ENCODE results near the gene PRRT2. TPM values are rescaled to one million over a fixed set of nuclear protein-coding genes. Genes with fewer than 3 reads are reported as not detected.
A peak's percentile ranks its signal among the peaks of the same experiment; 100 is the strongest.

PRRT2 gene
- total and polyA plus RNA-seq, 12 donors: 0.62 to 6.3 (median 1.1) TPM

GRCh38 chr16:29841631-29842030 is 29.6 kb downstream of the PRRT2 start:
- ATAC-seq (no peak), DNase-seq (no peak)
- no peak overlapping the region for H3K27ac ChIP-seq
- peaks cover 0 to 98% (median 50%) of the 10 kb centered on the region in 9 donors for H3K36me3 ChIP-seq
- no peaks in the 10 kb centered on the region for H3K9me3 ChIP-seq
- H3K4me3 ChIP-seq: no peak overlapping the region
- WGBS, 2 donors: 93 to 95% methylated on average over 23 of the region's 23 CpGs
- H3K4me1 ChIP-seq: peaks cover 0 to 5% (median 0%) of the 10 kb centered on the region in 9 donors
- intact Hi-C loops (cut with DNase I): loop anchor here in 4 of 10 donors (10.0 kb wide), 2 partner anchors 137 to 147 kb away; no protein-coding TSS in a partner anchor
- H3K27me3 ChIP-seq: no peaks in the 10 kb centered on the region
- no peak for TF ChIP-seq CTCF (IDR thresholded peaks at IDR 0.05)

DNA sequence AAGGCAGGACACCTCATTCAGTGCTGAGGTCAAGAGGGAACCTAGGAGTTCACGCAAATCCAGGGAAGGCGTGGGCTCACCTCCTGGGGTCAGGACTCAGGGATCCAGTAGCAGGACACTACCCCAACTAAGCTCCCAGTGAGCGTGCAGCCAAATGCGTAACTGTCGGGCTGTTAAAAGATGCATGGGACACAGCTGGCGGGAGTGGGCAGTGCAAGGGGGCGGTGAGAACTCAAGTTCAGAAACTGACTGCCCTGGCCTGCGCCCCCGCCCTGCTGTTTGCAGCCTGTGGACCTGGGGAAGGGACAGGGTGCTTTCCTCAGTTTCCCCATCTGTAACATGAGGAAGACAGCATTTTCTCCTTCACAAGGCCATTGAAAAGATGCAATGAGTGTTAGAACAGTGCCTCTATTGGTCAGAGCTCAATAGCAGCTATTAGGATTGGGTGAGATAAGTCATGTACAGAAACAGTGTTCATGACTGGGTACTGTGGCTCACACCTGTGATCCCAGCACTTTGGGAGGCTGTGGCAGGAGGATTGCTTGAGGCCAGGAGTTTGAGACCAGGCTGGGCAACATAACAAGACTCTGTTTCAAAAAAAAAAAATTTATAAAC is 30.8 kb downstream of the PRRT2 start:
- H3K36me3 ChIP-seq: peaks cover 0 to 98% (median 48%) of the 10 kb centered on the region in 9 donors
- DNase-seq: no peak
- TF ChIP-seq CTCF (IDR thresholded peaks at IDR 0.05): no peak
- intact Hi-C loops (cut with DNase I): loop anchor here in 4 of 10 donors (10.0 kb wide), 2 partner anchors 138 to 148 kb away; no protein-coding TSS in a partner anchor
- no peaks in the 10 kb centered on the region for H3K27me3 ChIP-seq
- H3K9me3 ChIP-seq: no peaks in the 10 kb centered on the region
- 96 to 97% methylated on average over 9 of the region's 9 CpGs for WGBS, 2 donors
- peaks cover 0 to 5% (median 0%) of the 10 kb centered on the region in 9 donors for H3K4me1 ChIP-seq
- no peak overlapping the region for H3K4me3 ChIP-seq
- H3K27ac ChIP-seq: no peak overlapping the region
- ATAC-seq: no peak

GRCh38 chr16:29843931-29844330 is 31.9 kb downstream of the PRRT2 start:
- no peak overlapping the region for H3K4me3 ChIP-seq
- intact Hi-C loops (cut with DNase I): loop anchor here in 4 of 10 donors (10.0 kb wide), 2 partner anchors 139 to 149 kb away; no protein-coding TSS in a partner anchor
- no peak for TF ChIP-seq CTCF (IDR thresholded peaks at IDR 0.05)
- no peak overlapping the region for H3K27ac ChIP-seq
- DNase-seq (no peak), ATAC-seq (no peak)
- 95 to 98% methylated on average over 8 of the region's 8 CpGs for WGBS, 2 donors
- peaks cover 0 to 98% (median 40%) of the 10 kb centered on the region in 9 donors for H3K36me3 ChIP-seq
- H3K27me3 ChIP-seq: no peaks in the 10 kb centered on the region
- peaks cover 0 to 5% (median 0%) of the 10 kb centered on the region in 9 donors for H3K4me1 ChIP-seq
- no peaks in the 10 kb centered on the region for H3K9me3 ChIP-seq

DNA sequence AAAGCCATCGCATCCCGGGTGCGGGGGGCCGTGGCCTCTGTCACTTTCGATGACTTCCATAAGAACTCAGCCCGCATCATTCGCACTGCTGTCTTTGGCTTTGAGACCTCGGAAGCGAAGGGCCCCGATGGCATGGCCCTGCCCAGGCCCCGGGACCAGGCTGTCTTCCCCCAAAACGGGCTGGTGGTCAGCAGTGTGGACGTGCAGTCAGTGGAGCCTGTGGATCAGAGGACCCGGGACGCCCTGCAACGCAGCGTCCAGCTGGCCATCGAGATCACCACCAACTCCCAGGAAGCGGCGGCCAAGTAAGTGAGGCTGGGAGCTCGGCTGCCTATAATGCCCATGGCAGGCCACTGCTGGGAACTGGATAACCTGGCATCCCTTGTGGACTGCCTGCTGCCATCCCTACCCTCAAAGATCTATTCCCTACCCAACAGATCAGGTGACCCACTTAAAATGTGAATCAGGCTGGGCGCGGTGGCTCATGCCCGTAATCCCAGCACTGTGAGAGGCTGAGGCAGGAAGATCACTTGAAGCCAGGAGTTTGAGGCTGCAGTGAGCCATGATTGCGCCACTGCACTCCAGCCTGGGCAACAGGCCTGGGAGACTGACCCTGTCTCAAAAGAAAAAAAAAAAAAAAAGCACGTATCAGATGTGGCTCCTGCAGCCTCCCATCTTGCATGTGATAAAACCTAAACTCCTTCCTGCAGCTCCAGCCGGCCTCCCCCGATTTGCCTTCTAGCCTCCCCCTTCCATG is 32.8 kb downstream of the PRRT2 start:
- 91% methylated on average over 28 of the region's 28 CpGs for WGBS, 2 donors
- DNase-seq: no peak
- intact Hi-C loops (cut with DNase I): loop anchor here in 6 of 10 donors (5.0 to 10.0 kb wide), 4 partner anchors 32 to 150 kb away; partner anchors contain the start of gene PRRT2 (in 1 of the 6)

More for the DNA sequence above, 32.8 kb downstream of the PRRT2 start:
- no peak for TF ChIP-seq CTCF (IDR thresholded peaks at IDR 0.05)
- H3K4me3 ChIP-seq: no peak overlapping the region
- H3K27me3 ChIP-seq: no peaks in the 10 kb centered on the region
- peak overlapping the region in 2 of 10 donors; percentile 9 to 19 for H3K27ac ChIP-seq
- ATAC-seq: peak in 1 of 8 donors; percentile 7
- no peaks in the 10 kb centered on the region for H3K9me3 ChIP-seq
- peaks cover 0 to 90% (median 34%) of the 10 kb centered on the region in 9 donors for H3K36me3 ChIP-seq
- peaks cover 0 to 8% (median 0%) of the 10 kb centered on the region in 9 donors for H3K4me1 ChIP-seq
